ENCODE results near the gene ZNF296. TPM values are rescaled to one million over a fixed set of nuclear protein-coding genes. Genes with fewer than 3 reads are reported as not detected.
A peak's percentile ranks its signal among the peaks of the same experiment; 100 is the strongest.

The ZNF296 gene
- total and polyA plus RNA-seq, 2 of the 8 experiments (the other 6 are each of a cell fraction or from before 2014, with no cell fraction given) = 2.7 to 7.5 TPM

DNA sequence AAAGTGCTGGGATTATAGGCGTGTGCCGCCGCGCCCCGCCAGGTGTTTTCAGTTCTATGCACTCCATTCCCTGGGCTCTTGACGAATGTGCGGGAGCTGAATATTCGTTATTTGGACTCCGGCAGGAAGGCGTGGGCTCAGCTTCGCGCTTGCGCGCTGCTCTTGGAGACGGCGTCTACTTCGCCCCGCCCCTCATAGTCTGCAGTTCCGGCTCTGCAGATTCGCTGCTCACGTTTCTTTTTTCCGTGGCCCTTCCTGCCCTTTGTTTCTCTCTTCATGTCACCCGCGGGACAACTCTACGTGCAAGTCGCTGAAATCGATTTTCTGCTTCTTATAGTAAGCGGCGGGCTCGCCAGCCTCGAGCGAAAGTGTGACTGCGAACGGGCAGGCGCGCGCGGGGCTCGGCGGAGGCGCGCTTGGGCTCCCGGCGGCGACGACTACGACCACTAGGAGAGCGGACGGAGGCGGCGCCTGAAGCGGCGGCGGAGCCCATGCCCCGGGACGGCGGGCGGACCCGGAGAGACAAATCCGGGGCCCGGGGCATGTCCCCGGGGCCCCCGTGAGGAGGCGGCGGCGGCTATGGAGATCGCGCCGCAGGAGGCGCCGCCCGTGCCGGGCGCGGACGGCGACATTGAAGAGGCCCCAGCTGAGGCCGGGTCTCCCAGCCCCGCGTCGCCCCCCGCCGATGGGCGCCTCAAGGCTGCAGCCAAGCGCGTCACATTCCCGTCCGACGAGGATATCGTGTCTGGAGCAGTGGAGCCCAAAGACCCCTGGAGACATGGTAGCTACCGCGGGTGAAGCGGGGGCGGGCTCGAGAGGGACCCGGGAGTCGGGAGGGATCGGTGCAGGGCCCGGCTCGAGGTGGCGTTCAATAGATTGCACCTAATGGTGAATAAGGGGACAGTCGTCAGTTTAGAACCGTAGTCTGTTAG, 16.7 kb upstream of the ZNF296 start, which contains the start of gene PPP1R37:
PPP1R37 (plus strand) TSS at position 433 of the 932 bp plus-strand sequence; CDS start at position 580, 147 bp downstream.
- Histone ChIP-seq H3K56ac (replicated peaks; ENCODE audit: insufficient read length, low read depth, low read length) (peak within 1 kb of the TSS; percentile 98), H3K4me3 (ENCODE audit: extremely low read depth in 1 of 4, insufficient read depth in 2 of 4, low read depth in 3 of 4, low read length in 4 of 4) (peak within 1 kb of the TSS; percentile 73 to 97 (median 86)), H3K79me2 (ENCODE audit: control insufficient read depth in 1 of 2, insufficient read depth in 2 of 2, low read length in 2 of 2) (peaks cover 31 to 54% of the 10 kb centered on the region in 2 experiments), H3K4me1 (replicated peaks in 1 of 4; ENCODE audit: control insufficient read depth in 3 of 4, insufficient read depth in 4 of 4, low read length in 3 of 4) (peaks cover 6 to 25% (median 12%) of the 10 kb centered on the region in 4 experiments), H3K79me1 (ENCODE audit: low read depth, low read length) (peaks cover 31% of the 10 kb centered on the region), H3K4ac (replicated peaks; ENCODE audit: insufficient read length, low read depth, low read length) (peak within 1 kb of the TSS; percentile 36), H3K18ac (ENCODE audit: extremely low read depth, low read length) (peak within 1 kb of the TSS; percentile 99), H3K9ac (replicated peaks in 1 of 4; ENCODE audit: extremely low read depth in 1 of 4, low read depth in 3 of 4, low read length in 3 of 4) (peak within 1 kb of the TSS; percentile 89 to 100 (median 98)), H2BK5ac (ENCODE audit: low read depth, low read length) (peak within 1 kb of the TSS; percentile 100), H3K23me2 (ENCODE audit: low read depth, low read length) (peaks cover 16% of the 10 kb centered on the region), H3K27ac (ENCODE audit: low read depth, low read length) (peak within 1 kb of the TSS; percentile 98), H2BK20ac (ENCODE audit: low read length) (no peak within 1 kb of the TSS), H3K27me3 (replicated peaks in 1 of 4; ENCODE audit: control insufficient read depth in 3 of 4, extremely low read depth in 1 of 4, insufficient read depth in 3 of 4, low read length in 3 of 4) (no peaks in the 10 kb centered on the region), H4K20me1 (replicated peaks in 1 of 2; ENCODE audit: control insufficient read depth in 1 of 2, insufficient read depth in 2 of 2, low read length in 2 of 2) (peaks cover 24 to 37% of the 10 kb centered on the region in 2 experiments), H3K14ac (ENCODE audit: insufficient read length) (no peak within 1 kb of the TSS), H3K4me2 (ENCODE audit: insufficient read depth in 1 of 2, low read depth in 2 of 2, low read length in 2 of 2) (peak within 1 kb of the TSS; percentile 94 to 98), H2BK15ac (ENCODE audit: low read length) (0 out of 2 replicates have a peak within 1 kb of the TSS, but pooled peaks have one; percentile 95), H3K36me3 (ENCODE audit: control insufficient read depth in 2 of 4, insufficient read depth in 4 of 4, low read length in 3 of 4) (peaks cover 4 to 16% (median 5%) of the 10 kb centered on the region in 4 experiments; a peak in 5 of 8 replicates), H2BK120ac (replicated peaks; ENCODE audit: low read depth, low read length) (peak within 1 kb of the TSS; percentile 91), H4K8ac (ENCODE audit: extremely low read depth, insufficient read depth, low read length) (peak within 1 kb of the TSS; percentile 98), H2AK5ac (ENCODE audit: low read depth, low read length) (peak within 1 kb of the TSS; percentile 90; the same call in 1 of the 2 replicates), H2BK12ac (ENCODE audit: low read depth, low read length) (peak within 1 kb of the TSS; percentile 100), H3K9me3 (ENCODE audit: insufficient read depth in 2 of 2, low read depth in 1 of 2, low read length in 1 of 2) (no peaks in the 10 kb centered on the region), H2AFZ (ENCODE audit: low read length) (no peak within 1 kb of the TSS), H4K91ac (replicated peaks; ENCODE audit: insufficient read length, low read length) (peak within 1 kb of the TSS; percentile 99), H3K23ac (ENCODE audit: insufficient read length) (no peak within 1 kb of the TSS), H4K5ac (ENCODE audit: insufficient read length, low read depth, low read length) (peak within 1 kb of the TSS; percentile 96)
- 2% methylated on average over 66 of the region's 103 CpGs; no CpG with 5 or more reads in 1 of the 2 experiments for WGBS, 2 experiments (ENCODE audit: extremely low coverage in 1 of 2, insufficient coverage in 1 of 2, insufficient read length in 1 of 2, insufficient replicate concordance in 2 of 2, low coverage in 1 of 2, low lambda C conversion rate in 2 of 2, missing lambda C conversion rate in 1 of 2)
- DNase-seq (ENCODE audit: low read depth in 1 of 2, low spot score in 2 of 2) (peak; percentile 89 to 90), FAIRE-seq (peak; percentile 88)
- ChIA-PET CTCF (ENCODE audit: partially characterized antibody) (interaction anchor here (0.9 to 5.3 kb wide), 11 partner anchors 9 to 58 kb away, joined by 3 to 39 read pairs (median 4); partner anchors contain the start of gene GEMIN7), POLR2A (ENCODE audit: partially characterized antibody) (interaction anchor here (0.6 to 6.1 kb wide), 38 partner anchors 9 to 247 kb away, joined by 3 to 230 read pairs (median 5); partner anchors contain the start of genes APOE, BLOC1S3, CLPTM1 and GEMIN7)
- no peak for TF ChIP-seq RNF2 (IDR thresholded peaks at IDR 0.05; ENCODE audit: borderline replicate concordance, low read depth, low read length, missing control alignments, poor library complexity, severe bottlenecking)
- TF ChIP-seq EP300 (IDR thresholded peaks at IDR 0.05; ENCODE audit: borderline replicate concordance in 1 of 2, low read depth in 2 of 2, low read length in 2 of 2) = peak; percentile 3 to 94; a peak in 2 of 3 replicates
- TF ChIP-seq, protein P1, sequence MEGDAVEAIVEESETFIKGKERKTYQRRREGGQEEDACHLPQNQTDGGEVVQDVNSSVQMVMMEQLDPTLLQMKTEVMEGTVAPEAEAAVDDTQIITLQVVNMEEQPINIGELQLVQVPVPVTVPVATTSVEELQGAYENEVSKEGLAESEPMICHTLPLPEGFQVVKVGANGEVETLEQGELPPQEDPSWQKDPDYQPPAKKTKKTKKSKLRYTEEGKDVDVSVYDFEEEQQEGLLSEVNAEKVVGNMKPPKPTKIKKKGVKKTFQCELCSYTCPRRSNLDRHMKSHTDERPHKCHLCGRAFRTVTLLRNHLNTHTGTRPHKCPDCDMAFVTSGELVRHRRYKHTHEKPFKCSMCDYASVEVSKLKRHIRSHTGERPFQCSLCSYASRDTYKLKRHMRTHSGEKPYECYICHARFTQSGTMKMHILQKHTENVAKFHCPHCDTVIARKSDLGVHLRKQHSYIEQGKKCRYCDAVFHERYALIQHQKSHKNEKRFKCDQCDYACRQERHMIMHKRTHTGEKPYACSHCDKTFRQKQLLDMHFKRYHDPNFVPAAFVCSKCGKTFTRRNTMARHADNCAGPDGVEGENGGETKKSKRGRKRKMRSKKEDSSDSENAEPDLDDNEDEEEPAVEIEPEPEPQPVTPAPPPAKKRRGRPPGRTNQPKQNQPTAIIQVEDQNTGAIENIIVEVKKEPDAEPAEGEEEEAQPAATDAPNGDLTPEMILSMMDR (IDR thresholded peaks at IDR 0.05; ENCODE audit: control extremely low read depth in 1 of 3, insufficient read depth in 1 of 3, low read depth in 1 of 3, low read length in 3 of 3) = peak in 2 of 3 experiments; percentile 5 to 20; a peak in 2 of 4 replicates
- TF ChIP-seq MAX (IDR thresholded peaks at IDR 0.05) = peak; percentile 59
- no peak for TF ChIP-seq CTBP2 (IDR thresholded peaks at IDR 0.05; ENCODE audit: borderline replicate concordance, insufficient read depth, insufficient read length, low read length)

All from H1 (cell line).